Epidermal melanocyte (primary cell): ENCODE results near the gene LYL1.

Source experiments
- DNase-seq: peaks from one replicate; pipeline ENCODE4 v3.0.0; 2011; ENCODE audit warnings: low spot score; ENCODE audit not compliant: insufficient read length

The LYL1 gene

GRCh38 chr19:13092606-13093235 is 9.9 kb downstream of the LYL1 start:
- DNase-seq: no peak

GRCh38 chr19:13092158-13092543 is 10.5 kb downstream of the LYL1 start:
- no peak for DNase-seq

- peak; percentile 53 for DNase-seq
Observed at GRCh38 chr19:13091400-13092157, 11.1 kb downstream of the LYL1 start.

- no peak for DNase-seq
Observed at GRCh38 chr19:13090511-13091231, 12.0 kb downstream of the LYL1 start.

- DNase-seq: no peak
Observed at GRCh38 chr19:13089857-13090507, 12.7 kb downstream of the LYL1 start.

GRCh38 chr19:13089139-13089856 is 13.4 kb downstream of the LYL1 start:
- DNase-seq: no peak

GRCh38 chr19:13087795-13088537 is 14.7 kb downstream of the LYL1 start:
- DNase-seq: no peak

GRCh38 chr19:13087295-13087694 is 15.4 kb downstream of the LYL1 start:
- DNase-seq: no peak

GRCh38 chr19:13086341-13086740 is 16.3 kb downstream of the LYL1 start:
- no peak for DNase-seq

GRCh38 chr19:13085666-13086065 is 17.0 kb downstream of the LYL1 start:
- DNase-seq: no peak

GRCh38 chr19:13083627-13084026 is 19.0 kb downstream of the LYL1 start:
- no peak for DNase-seq

GRCh38 chr19:13083008-13083404 is 19.7 kb downstream of the LYL1 start:
- no peak for DNase-seq

GRCh38 chr19:13082192-13083007 is 20.3 kb downstream of the LYL1 start:
- peak; percentile 61 for DNase-seq

- DNase-seq: peak; percentile 53
Observed at GRCh38 chr19:13079542-13079986, 23.1 kb downstream of the LYL1 start.

GRCh38 chr19:13078897-13079541 is 23.6 kb downstream of the LYL1 start:
- DNase-seq: no peak

- DNase-seq: no peak
Observed at GRCh38 chr19:13078381-13078780, 24.3 kb downstream of the LYL1 start.

GRCh38 chr19:13077240-13077639 is 25.4 kb downstream of the LYL1 start:
- no peak for DNase-seq

- DNase-seq: no peak
Observed at GRCh38 chr19:13076787-13077186, 25.9 kb downstream of the LYL1 start.

GRCh38 chr19:13076320-13076719 is 26.3 kb downstream of the LYL1 start:
- no peak for DNase-seq
